Kidney epithelial cell (primary cell): ENCODE measurements around the gene GRIN1. TPM values are rescaled to one million over a fixed set of nuclear protein-coding genes. Genes with fewer than 3 reads are reported as not detected.

Experiments used
- DNase-seq: peaks from one replicate; pipeline ENCODE4 v3.0.0-alpha.2; 2010; ENCODE audit warnings: low read depth
- H3K27me3 ChIP-seq: 2 replicates; pipeline ENCODE4 v1.6.0; 2011; ENCODE audit warnings: low read length; ENCODE audit not compliant: control insufficient read depth, insufficient read depth
- H3K36me3 ChIP-seq: 2 replicates; pipeline ENCODE4 v1.5.1; 2011; ENCODE audit warnings: low read length; ENCODE audit not compliant: control insufficient read depth, insufficient read depth
- H3K4me3 ChIP-seq: 2 replicates; pipeline ENCODE4 v1.5.1; 2011; ENCODE audit warnings: low read depth, mild to moderate bottlenecking, control low read depth, low read length
- total RNA-seq: library from RNA; depleted of rRNA; stranded (reverse); fragments of >200 nt; gene quantifications from 2 replicates; pipeline ENCODE4 v1.2.3, GENCODE V29; 2015
- TF ChIP-seq, protein P1 (sequence below): IDR thresholded peaks from 2 replicates; pipeline ENCODE4 v1.5.1; 2011; ENCODE audit warnings: mild to moderate bottlenecking, moderate library complexity, low read length, control low read depth, inconsistent platforms; ENCODE audit not compliant: insufficient read depth, poor library complexity, severe bottlenecking

Gene GRIN1
- total RNA-seq, 1 donor from 2014 or later, result 0.04 TPM

DNA sequence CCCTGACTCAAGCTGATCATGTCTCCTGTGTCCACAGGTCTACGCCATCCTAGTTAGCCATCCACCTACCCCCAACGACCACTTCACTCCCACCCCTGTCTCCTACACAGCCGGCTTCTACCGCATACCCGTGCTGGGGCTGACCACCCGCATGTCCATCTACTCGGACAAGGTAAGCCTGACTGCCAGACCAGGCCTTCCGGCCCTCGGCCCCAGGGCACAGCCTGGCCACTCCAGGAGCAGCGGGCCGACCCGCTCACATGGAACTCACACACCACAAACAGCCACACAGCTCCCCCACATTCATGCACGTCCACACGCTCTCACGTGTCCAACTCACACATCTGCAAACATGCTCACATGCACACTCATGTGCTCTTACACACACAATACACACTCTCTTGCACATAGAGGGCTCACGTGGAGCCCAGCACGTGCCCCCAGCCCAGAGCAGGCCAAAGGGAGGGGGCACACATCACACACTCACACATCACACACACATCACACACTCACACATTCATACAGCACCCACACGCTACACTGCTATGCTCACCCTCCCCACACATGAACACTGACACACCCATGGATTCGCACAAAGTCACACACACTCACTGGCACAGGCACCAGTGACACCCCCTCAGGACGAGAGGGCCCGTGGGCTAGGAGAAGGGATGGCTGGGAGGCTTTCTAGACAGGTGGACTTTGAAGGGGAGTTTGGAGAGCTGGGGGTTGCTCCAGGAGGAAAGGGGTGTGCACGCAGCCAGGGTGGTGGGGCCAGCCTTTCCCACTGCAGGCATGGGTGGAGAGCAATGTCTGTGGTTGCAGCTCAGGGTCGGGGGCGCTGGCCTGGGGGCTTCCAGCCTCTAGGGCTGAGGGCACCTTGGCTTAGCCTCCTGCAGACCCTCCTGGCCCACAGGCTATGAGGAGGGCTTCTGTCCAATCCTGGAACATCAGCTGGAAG is 3.3 kb downstream of the GRIN1 start:
- TF ChIP-seq, protein P1, sequence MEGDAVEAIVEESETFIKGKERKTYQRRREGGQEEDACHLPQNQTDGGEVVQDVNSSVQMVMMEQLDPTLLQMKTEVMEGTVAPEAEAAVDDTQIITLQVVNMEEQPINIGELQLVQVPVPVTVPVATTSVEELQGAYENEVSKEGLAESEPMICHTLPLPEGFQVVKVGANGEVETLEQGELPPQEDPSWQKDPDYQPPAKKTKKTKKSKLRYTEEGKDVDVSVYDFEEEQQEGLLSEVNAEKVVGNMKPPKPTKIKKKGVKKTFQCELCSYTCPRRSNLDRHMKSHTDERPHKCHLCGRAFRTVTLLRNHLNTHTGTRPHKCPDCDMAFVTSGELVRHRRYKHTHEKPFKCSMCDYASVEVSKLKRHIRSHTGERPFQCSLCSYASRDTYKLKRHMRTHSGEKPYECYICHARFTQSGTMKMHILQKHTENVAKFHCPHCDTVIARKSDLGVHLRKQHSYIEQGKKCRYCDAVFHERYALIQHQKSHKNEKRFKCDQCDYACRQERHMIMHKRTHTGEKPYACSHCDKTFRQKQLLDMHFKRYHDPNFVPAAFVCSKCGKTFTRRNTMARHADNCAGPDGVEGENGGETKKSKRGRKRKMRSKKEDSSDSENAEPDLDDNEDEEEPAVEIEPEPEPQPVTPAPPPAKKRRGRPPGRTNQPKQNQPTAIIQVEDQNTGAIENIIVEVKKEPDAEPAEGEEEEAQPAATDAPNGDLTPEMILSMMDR, result no peak
- Histone ChIP-seq H3K36me3 (no peaks in the 10 kb centered on the region), H3K4me3 (no peak overlapping the region), H3K27me3 (peaks cover 77% of the 10 kb centered on the region)
- no peak for DNase-seq

DNA sequence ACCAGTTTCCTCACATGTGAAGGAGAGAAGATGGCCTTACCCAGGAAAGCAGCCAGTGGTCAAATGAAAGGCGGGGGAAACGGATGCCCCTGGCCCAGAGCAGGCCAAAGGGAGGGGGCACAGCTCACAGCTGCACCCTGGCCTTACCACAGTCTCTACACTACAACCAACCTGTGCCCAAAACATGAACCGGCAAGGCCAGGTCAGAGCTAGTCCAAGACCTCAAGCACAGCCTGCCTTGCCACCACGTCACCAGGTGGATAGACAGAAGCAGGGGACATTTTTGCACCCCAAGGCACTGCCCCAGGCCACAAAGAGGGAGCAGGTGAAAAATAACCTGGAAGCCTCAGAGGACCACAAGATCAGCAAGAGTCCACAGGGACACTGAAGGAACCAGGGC is 4.5 kb downstream of the GRIN1 start:
- DNase-seq, result no peak

DNA sequence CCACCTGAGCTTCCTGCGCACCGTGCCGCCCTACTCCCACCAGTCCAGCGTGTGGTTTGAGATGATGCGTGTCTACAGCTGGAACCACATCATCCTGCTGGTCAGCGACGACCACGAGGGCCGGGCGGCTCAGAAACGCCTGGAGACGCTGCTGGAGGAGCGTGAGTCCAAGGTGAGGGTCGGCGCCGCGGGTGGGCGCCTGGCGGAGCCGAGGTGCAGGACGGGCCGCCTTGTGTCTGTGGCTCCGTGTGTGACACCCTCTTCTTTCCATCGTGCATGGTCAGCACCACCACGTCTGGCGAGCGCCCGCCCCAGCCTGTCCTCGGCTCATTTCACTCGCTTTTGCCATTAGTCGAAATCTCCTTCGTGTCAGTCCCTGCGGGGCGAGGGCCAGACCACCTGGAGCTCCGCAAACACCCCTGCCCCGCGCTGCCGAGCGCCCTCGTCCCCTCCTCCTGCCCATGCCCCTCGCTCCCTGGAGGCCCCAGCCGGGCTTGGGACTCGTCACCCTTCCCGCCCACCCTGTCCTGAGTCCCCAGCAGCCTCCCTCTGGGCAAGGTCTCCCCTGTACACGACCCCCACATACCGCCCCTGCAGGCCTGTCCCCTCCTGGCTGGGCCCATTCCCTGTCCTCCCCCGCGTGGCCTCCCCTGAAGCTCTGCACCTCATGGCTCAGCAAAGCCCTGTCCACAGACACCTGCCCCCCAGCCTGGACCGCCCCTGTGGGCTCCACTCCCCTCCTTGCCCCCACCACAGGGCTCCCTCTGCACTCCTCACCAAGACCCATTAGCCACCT is 7.0 kb downstream of the GRIN1 start:
- peaks cover 60% of the 10 kb centered on the region for H3K27me3 ChIP-seq
- no peak for DNase-seq
- no peaks in the 10 kb centered on the region for H3K36me3 ChIP-seq
- TF ChIP-seq, protein P1, result no peak
- no peak overlapping the region for H3K4me3 ChIP-seq

More for the DNA sequence above, 4.5 kb downstream of the GRIN1 start:
- H3K36me3 ChIP-seq, result no peaks in the 10 kb centered on the region
- H3K27me3 ChIP-seq, result peaks cover 76% of the 10 kb centered on the region
- TF ChIP-seq, protein P1, result no peak
- H3K4me3 ChIP-seq, result no peak overlapping the region

DNA sequence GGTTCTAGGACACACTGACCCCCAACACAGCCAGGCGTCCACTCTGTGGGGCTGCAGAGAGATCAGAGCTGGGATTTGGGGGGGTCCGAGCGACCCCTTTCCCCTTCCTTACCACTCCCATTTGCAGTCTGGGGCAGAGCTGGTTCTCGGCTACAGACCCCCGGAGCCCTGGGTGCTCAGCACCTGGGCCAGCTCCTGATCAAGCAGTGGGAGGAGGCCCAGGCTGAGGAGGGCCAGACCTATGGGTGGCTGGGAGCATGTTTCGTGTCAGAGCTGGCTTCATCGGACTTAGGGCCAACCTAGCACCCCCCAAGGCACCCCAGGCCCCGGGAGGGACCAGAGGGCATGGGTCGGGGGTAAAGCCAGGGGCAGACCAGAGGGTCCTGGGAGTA is 7.6 kb downstream of the GRIN1 start:
- Histone ChIP-seq H3K4me3 (no peak overlapping the region), H3K27me3 (peaks cover 54% of the 10 kb centered on the region), H3K36me3 (no peaks in the 10 kb centered on the region)
- TF ChIP-seq, protein P1, result no peak
- no peak for DNase-seq

DNA sequence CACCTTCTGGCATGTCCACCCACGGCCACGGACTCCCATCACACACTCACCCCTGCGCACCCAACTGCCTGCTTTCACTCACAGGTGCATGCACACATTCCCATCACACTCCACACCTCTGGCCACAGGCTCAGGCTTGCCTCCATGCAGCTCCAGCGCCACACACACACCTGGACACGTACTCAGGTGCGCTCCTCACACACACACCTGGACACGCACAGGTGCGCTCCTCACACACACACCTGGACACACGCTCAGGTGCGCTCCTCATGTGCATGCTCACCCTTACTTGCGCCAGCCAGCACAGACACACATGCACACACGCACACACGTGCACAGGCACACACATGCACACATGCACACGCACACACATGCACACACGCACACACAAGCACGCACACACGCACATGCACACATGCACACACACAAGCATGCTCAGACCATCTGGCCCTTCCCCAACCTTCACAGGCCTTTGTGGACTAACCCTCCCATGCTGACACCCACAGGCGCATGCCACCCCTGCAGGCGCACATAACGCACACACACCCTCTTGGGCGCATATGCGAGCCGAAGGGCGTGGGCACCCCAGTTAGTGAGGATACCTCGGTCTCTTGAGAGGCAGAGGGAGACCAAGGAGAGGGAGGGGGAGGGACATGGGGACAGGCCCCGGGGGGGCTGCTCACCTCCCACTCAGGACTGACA is 8.3 kb downstream of the GRIN1 start:
- Histone ChIP-seq H3K36me3 (no peaks in the 10 kb centered on the region), H3K27me3 (peaks cover 47% of the 10 kb centered on the region), H3K4me3 (no peak overlapping the region)
- DNase-seq, result no peak
- TF ChIP-seq, protein P1, result no peak
